HG03025 (cell line): Measurements from ENCODE around the gene KIF5C.
"Not testable (repeated sequence)": the region's sequence is repeated elsewhere in the genome, so short reads cannot be mapped to it uniquely, and the experiment has no call there.

Experiments used
- ATAC-seq: cut with Tn5 transposase; IDR thresholded peaks from one replicate; pipeline ENCODE4 v1.9.1; 2021; ENCODE audit warnings: mild to moderate bottlenecking, moderate library complexity; ENCODE audit not compliant: unreplicated experiment, low FRiP score

KIF5C gene

GRCh38 chr2:148959745-148960144 lies 84.7 kb downstream of the KIF5C start:
- ATAC-seq: no peak

DNA sequence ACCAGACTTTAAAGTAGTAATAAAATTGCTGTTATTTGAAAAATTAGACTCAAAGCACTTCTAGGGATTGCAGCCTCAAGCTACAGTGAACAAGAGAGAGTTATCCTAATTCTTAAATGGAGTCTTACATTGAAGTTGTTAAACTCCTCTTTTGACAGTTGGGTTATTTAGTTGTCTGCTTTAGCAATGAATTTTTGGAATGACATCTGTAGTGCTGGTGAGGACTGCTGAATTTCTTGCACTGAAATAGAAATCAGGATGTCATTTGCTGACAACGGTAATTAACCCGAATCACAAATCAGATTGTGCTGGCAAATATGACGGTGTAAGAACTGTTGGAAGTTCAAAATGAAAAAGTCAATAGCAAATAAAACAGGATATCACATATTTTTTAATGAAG lies 85.5 kb downstream of the KIF5C start:
- no peak for ATAC-seq

DNA sequence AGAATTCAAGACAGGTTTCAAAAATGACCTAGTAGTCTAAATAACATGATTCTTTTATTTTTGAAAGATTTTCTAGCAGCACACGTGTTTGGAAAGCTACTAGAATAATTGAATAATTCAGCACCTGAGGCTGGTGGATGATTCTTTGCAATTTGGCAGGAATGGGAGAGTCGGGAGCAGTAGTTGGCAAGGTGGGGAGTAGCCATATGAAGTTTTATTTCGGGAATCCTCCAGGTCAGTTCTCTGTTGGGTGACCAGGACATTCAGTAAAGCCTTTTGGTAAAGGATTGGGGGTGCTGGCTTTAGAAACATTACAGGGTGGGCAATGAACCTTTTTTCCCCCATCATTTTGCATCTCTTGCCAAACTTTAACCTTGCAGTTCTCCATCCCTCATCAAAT lies 88.4 kb downstream of the KIF5C start:
- no peak for ATAC-seq

DNA sequence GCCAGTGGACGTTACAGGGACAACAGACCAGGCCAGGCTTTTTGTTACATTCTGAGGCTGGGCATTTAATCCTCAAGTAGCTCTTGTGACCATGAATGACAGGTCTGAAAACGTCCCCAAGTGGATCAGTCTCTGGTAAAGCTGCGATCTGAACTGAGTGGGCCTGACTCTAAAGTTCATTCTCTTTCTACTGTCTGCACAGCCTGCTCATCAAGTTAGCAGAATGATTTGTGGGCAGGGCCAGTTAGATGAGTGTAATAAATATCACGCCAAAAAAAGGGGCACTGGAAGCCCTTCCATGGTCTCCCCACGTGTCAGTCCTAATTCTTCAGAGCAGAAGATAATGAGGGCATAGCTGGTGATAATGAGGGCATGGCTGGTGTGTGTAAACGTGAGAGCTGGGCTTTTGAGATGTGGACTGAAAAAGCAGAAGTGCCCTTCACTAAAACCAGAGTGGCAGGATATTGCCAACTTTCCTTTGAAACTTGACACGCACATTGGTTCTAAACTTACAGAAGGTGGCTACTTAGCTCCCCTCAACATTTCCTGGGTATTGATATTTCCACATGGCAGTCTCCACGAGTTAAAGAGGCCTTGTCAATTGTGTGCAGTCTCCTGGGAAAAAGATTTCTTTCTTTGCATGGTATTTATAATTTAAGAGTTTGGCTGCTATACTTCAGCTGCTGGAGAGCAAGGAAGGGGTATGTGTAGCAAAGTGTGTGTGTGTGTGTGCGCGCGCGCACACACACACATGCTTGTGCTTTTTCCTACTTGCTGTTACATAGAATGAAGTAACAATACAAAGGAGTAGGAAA lies 90.8 kb downstream of the KIF5C start:
- no peak for ATAC-seq

DNA sequence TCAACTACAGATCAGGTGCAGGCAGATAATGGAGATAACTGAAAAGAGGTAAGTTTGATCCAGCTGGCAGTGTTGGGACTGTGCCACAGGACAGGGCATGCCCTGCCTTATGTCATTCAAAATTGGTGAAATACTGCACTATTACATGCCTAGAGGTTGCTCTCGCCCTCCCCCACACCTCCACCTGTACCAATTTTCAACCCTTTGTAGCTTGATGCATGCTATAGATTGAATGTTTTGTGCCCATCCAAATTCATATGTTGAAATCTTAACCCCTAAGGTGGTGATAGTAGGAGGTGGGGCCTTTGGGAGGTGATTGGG lies 91.4 kb downstream of the KIF5C start:
- ATAC-seq: no peak

DNA sequence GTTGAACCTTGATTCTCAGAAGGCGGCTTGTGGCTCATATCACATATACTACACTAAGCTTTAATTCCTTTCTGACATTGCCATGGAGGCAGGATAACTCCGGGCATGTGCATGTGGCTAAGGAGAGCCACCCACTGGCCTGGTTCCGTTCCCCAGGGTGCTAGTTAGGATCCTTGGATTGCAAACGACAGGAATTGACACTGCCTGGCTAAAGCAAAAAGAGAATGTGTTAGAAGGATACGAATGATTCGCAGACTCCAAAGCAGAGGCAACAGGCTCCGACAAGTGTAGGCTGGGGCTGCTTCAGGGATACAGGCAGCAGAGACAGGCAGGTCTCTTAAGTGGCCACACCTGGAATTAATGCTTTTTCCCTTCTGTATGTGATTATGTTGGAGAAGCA lies 92.0 kb downstream of the KIF5C start:
- no peak for ATAC-seq

DNA sequence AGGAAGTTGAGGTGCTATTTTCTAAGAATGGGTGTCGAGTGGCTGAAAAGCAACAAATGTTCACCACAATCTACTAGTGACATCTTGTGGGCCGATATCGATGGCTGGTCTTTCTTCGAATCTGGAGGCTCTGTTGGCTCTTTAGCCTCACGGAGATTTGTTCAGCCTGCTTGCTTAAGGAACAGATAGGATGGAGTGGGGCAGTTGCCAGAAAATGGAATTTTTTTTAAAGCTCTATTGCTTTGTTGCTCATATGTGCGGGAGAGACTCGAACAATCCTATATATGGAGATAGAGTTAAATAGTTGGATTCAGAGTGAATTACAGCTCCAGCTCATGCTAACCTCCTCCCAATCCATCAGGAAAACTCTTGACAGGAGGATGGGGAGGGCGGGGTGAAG lies 92.6 kb downstream of the KIF5C start:
- ATAC-seq: no peak

GRCh38 chr2:148968301-148968700 lies 93.3 kb downstream of the KIF5C start:
- no peak for ATAC-seq

DNA sequence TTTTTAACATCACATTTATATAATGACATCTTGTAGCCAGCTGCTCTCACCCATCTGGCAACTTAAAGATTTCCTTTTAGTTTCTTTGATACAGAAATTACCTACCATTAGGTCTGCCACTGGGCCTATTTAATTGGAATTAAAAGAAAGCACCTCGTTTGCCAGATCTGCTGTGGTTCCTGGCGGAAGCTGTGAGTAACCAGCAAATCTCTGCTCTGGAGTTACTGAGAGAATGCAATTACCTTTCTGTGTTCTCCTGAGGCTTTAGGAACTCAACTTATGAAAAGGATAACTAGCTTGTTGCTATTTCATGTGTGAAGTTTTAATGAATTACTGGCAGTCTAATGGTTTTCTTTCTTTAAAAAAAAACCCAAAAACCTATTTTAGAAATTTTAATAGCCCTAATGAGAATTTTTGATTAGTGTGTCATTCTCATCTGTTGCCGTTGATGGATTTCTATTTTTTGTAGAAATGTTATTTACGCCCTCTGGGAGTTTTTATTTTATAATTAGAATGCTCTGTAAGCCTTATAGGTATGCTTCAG lies 93.8 kb downstream of the KIF5C start:
- ATAC-seq: no peak

DNA sequence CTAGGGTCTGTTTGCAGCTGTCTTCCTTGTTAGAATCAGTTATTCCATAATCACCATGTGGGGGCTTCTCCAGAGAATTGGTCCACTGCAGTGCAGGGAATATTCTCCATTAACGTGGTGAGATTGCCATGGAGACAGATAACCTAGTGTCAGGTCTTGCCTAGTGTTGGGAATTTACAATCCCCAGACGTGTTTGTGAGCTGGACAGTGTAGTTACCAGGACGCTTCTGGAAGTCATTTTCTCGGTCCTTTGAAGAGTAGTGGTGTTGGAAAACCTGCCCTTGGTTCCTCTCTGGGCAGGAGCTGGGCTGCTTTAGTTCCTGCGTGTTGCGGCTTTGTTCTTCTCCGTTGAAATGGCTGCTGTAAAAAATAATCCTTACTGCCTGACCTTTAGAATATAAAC lies 94.6 kb downstream of the KIF5C start:
- ATAC-seq: no peak

GRCh38 chr2:148970385-148970784 lies 95.4 kb downstream of the KIF5C start:
- no peak for ATAC-seq

DNA sequence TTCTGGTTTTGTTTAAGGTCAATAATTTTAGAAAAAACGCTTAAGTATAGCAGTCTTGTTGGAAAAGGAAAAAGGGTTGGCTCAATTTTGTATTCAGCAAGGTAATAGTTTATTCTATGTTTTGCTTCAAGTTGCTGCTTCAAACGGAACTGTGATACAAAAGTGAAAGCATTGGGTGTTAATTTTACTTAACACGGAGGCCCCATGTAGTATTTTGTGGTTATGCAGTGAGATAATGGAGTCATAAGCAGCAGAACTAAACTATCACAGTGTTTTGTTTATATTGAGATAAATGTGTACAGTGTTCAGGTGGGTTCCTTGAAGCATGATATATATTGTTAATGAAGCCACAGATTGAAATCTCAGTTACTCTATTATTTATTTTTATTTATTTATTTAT lies 96.5 kb downstream of the KIF5C start:
- peak; percentile 95 for ATAC-seq

- ATAC-seq: no peak
Observed at GRCh38 chr2:148974095-148974494, 99.1 kb downstream of the KIF5C start.

DNA sequence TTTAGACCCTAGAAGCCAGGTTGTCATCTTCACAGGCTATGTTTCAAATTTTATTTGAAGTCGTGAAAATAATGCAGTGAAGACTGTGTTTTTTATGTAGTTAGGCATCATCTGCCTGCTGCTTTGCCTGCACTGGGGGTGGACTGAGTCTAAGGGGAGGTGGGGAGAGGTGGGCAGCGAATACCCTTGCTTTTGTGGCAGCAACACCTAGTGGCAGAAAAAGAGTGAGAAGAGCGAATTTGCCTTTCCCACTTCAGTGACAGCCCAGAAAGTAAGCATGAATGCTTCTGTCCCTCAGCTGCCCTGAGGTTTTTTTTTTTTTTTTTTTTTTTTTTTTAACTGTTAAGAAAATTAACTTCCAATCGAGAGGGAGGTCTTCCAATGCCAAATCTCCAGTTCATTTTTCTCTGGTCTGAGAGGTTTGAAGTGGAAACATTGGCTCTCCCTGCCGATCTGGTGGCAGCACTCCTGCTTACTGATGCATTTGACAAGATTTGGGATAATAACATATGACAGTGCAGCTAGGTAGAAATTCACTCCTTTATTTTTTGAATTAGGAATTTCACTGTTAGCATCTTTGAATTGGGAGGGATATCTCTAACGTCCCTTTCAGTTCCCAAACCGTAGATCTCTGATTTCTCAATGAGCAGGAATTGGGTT lies 103.1 kb downstream of the KIF5C start:
- ATAC-seq: no peak

DNA sequence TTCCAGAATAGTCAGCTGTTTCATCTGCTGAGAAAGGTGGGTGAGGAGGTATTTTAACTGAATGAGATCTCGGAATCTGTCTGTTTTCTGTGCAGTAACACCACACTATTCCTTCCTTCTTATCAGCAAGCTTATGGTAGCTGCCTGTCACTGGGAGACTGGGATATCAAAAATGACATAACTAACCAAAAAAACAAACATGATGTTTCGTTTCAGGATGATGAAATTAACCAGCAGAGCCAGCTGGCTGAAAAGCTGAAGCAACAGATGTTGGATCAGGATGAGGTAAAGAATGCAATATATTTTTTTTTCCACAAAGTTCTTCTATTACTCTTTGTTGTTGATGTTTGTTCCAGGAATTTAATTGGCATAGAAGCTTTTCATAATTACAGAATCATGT lies 103.7 kb downstream of the KIF5C start:
- ATAC-seq: no peak

GRCh38 chr2:148979164-148979918 lies 104.3 kb downstream of the KIF5C start:
- ATAC-seq: no peak

DNA sequence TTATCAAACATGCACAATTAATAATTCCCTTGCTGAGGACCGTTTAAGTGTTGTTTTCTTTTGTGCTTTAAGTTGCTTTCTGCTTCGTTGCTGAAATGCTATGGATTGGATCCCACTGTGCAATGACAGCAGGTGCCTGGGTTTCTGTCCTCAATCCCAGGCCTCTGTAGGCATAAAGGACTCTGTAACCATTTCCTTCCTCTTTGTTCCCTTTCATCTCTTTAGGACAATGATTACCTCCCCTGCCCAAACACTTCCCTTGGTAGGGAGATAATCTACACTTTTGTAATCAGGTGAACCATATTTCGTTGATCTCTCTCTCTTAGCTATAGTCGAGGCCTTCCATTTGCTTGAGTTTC lies 104.9 kb downstream of the KIF5C start:
- no peak for ATAC-seq

DNA sequence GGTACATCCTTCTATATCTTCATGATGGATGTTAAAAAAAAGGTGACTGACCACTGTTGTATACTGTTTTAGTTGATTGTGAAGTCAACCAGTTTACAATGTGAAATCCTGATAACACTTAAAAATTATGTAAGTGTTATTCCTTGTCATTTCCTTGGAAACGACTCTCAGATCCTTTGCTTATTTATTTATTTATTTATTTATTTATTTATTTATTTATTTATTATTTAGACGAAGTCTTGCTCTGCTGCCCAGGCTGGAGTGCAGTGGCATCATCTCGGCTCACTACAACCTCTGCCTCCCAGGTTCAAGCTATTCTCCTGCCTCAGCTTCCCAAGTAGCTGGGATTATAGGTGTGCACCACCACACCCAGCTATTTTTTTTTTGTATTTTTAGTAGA lies 105.5 kb downstream of the KIF5C start:
- not testable (repeated sequence) for ATAC-seq

- ATAC-seq: no peak
Observed at GRCh38 chr2:148981324-148981723, 106.3 kb downstream of the KIF5C start.

DNA sequence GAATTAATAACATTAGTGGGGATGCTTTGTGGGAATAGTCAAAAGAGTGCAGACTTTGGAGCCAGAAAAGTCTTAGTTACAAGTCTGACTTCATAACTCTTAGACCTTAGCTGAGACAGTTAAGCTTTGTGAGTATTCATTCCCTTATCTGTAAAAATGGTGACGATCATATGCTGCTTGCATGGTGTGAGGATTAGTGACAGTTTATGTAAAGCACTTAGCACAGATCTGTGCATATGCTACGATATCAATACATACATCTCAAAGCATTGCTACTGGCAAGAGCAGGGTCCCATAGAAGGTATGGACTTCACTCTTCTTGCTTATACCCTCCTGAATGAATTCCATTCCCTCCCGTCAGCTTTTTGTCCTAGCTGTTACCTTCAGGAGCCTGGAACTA lies 106.8 kb downstream of the KIF5C start:
- ATAC-seq: no peak

- no peak for ATAC-seq
Observed at GRCh38 chr2:148982282-148982681, 107.3 kb downstream of the KIF5C start.
